H1 (cell line): Measurements from ENCODE around the gene ADRA2A. TPM values are rescaled to one million over a fixed set of nuclear protein-coding genes. Genes with fewer than 3 reads are reported as not detected.

Experiments used
- CTCF ChIA-PET: fragments of 300-600 bp; sonication (Branson Sonifier 250); formaldehyde crosslinking; loops from one replicate; lab custom pipeline; 2021; ENCODE audit not compliant: partially characterized antibody; lab: Charles Lee
- POLR2A ChIA-PET: fragments of 300-600 bp; sonication (Branson Sonifier 250); formaldehyde crosslinking; loops from one replicate; lab custom pipeline; 2021; ENCODE audit warnings: inconsistent platforms; ENCODE audit not compliant: partially characterized antibody; lab: Charles Lee
- DNase-seq, 2 experiments: peaks; one replicate each; pipeline versions ENCODE4 v3.0.0 to v3.0.0-alpha.2; 2010 to 2022; ENCODE audit warnings: low spot score in 2 of 2, low read depth in 1 of 2, mixed read lengths in 1 of 2
- FAIRE-seq: peaks from 2 replicates; lab custom pipeline; 2011; peaks lifted over from hg19 to GRCh38; lab: Jason Lieb, UNC
- H2AFZ ChIP-seq: 2 replicates; pipeline ENCODE4 v1.8.1; 2012; ENCODE audit warnings: low read length, inconsistent platforms
- H2AK5ac ChIP-seq: 2 replicates; pipeline ENCODE4 v1.6.1; 2013; ENCODE audit warnings: low read depth, low read length
- H2BK120ac ChIP-seq: replicated peaks from 2 replicates; pipeline ENCODE3; 2013; ENCODE audit warnings: low read depth, low read length, inconsistent platforms
- H2BK12ac ChIP-seq: 2 replicates; pipeline ENCODE4 v1.6.1; 2013; ENCODE audit warnings: low read depth, low read length
- H2BK15ac ChIP-seq: 2 replicates; pipeline ENCODE4 v1.6.1; 2013; ENCODE audit warnings: low read length
- H2BK20ac ChIP-seq: 2 replicates; pipeline ENCODE4 v1.6.1; 2013; ENCODE audit warnings: low read length
- H2BK5ac ChIP-seq: 2 replicates; pipeline ENCODE4 v1.6.1; 2013; ENCODE audit warnings: low read depth, low read length
- H3K14ac ChIP-seq: 2 replicates; pipeline ENCODE4 v1.6.1; 2013; ENCODE audit warnings: inconsistent platforms; ENCODE audit not compliant: insufficient read length
- H3K18ac ChIP-seq: 2 replicates; pipeline ENCODE4 v1.6.1; 2013; ENCODE audit warnings: low read length; ENCODE audit errors: extremely low read depth
- H3K23ac ChIP-seq: 2 replicates; pipeline ENCODE4 v1.6.1; 2013; ENCODE audit warnings: inconsistent platforms; ENCODE audit not compliant: insufficient read length
- H3K23me2 ChIP-seq: 2 replicates; pipeline ENCODE4 v1.6.1; 2013; ENCODE audit warnings: low read depth, low read length
- H3K27ac ChIP-seq: 2 replicates; pipeline ENCODE4 v1.6.1; 2011; ENCODE audit warnings: low read depth, low read length, inconsistent platforms
- H3K27me3 ChIP-seq, 4 experiments: replicated peaks in 1 of 4; 1 replicate in 1 of 4; 2 replicates in 3 of 4; pipeline versions ENCODE4 v1.6.1 to v1.8.1; 2011 to 2013; ENCODE audit warnings: low read length in 3 of 4, mild to moderate bottlenecking in 3 of 4, inconsistent platforms in 2 of 4, mixed read lengths in 2 of 4, moderate library complexity in 1 of 4; ENCODE audit not compliant: control insufficient read depth in 3 of 4, insufficient read depth in 3 of 4; ENCODE audit errors: extremely low read depth in 1 of 4
- H3K36me3 ChIP-seq, 4 experiments: 2 replicates each; pipeline versions ENCODE4 v1.6.1 to v1.8.1; 2011 to 2013; ENCODE audit warnings: mild to moderate bottlenecking in 4 of 4, low read length in 3 of 4, moderate library complexity in 2 of 4, control low read depth in 1 of 4, inconsistent platforms in 1 of 4; ENCODE audit not compliant: insufficient read depth in 4 of 4, control insufficient read depth in 2 of 4
- H3K4ac ChIP-seq: replicated peaks from 2 replicates; pipeline ENCODE3; 2013; ENCODE audit warnings: low read length, low read depth, mixed read lengths, inconsistent platforms; ENCODE audit not compliant: insufficient read length
- H3K4me1 ChIP-seq, 4 experiments: replicated peaks in 1 of 4; 1 replicate in 1 of 4; 2 replicates in 3 of 4; pipeline versions ENCODE4 v1.6.1 to v1.8.1; 2011 to 2013; ENCODE audit warnings: low read length in 3 of 4, inconsistent platforms in 2 of 4, mixed read lengths in 1 of 4; ENCODE audit not compliant: insufficient read depth in 4 of 4, control insufficient read depth in 3 of 4
- H3K4me2 ChIP-seq, 2 experiments: 2 replicates each; pipeline versions ENCODE4 v1.6.1 to v1.8.1; 2011 to 2013; ENCODE audit warnings: low read depth in 2 of 2, low read length in 2 of 2, control low read depth in 1 of 2, inconsistent platforms in 1 of 2, mild to moderate bottlenecking in 1 of 2; ENCODE audit not compliant: insufficient read depth in 1 of 2
- H3K4me3 ChIP-seq, 4 experiments: fragments of 200-600, 300-600 bp in 1 of 4; sonication (generic), shearing (Covaris generic), sonication (Bioruptor Twin) in 1 of 4; 2 replicates each; pipeline versions ENCODE4 v1.5.1 to v1.8.1; 2011 to 2016; ENCODE audit warnings: low read length in 4 of 4, low read depth in 3 of 4, control low read depth in 2 of 4, inconsistent platforms in 2 of 4, mild to moderate bottlenecking in 2 of 4, mixed read lengths in 1 of 4, moderate library complexity in 1 of 4; ENCODE audit not compliant: insufficient read depth in 2 of 4; ENCODE audit errors: extremely low read depth in 1 of 4
- H3K56ac ChIP-seq: replicated peaks from 2 replicates; pipeline ENCODE3; 2013; ENCODE audit warnings: low read depth, mild to moderate bottlenecking, mixed read lengths, low read length, inconsistent platforms; ENCODE audit not compliant: insufficient read length
- H3K79me1 ChIP-seq: 2 replicates; pipeline ENCODE4 v1.6.1; 2013; ENCODE audit warnings: low read depth, low read length, control low read depth
- H3K79me2 ChIP-seq, 2 experiments: 2 replicates each; pipeline versions ENCODE4 v1.6.1 to v1.8.1; 2012 to 2013; ENCODE audit warnings: low read length in 2 of 2, mild to moderate bottlenecking in 2 of 2, inconsistent platforms in 1 of 2; ENCODE audit not compliant: insufficient read depth in 2 of 2, control insufficient read depth in 1 of 2
- H3K9ac ChIP-seq, 4 experiments: replicated peaks in 1 of 4; 1 replicate in 1 of 4; 2 replicates in 3 of 4; pipeline versions ENCODE4 v1.6.1 to v1.8.1; 2011 to 2013; ENCODE audit warnings: low read depth in 3 of 4, low read length in 3 of 4, control low read depth in 2 of 4, mild to moderate bottlenecking in 2 of 4, moderate library complexity in 2 of 4, inconsistent platforms in 1 of 4; ENCODE audit errors: extremely low read depth in 1 of 4
- H3K9me3 ChIP-seq, 2 experiments: 2 replicates each; pipeline versions ENCODE4 v1.6.1 to v1.8.1; 2012 to 2013; ENCODE audit warnings: mild to moderate bottlenecking in 2 of 2, moderate library complexity in 2 of 2, control low read depth in 1 of 2, inconsistent platforms in 1 of 2, low read depth in 1 of 2, low read length in 1 of 2, mixed read lengths in 1 of 2; ENCODE audit not compliant: insufficient read depth in 2 of 2
- H4K20me1 ChIP-seq, 2 experiments: replicated peaks in 1 of 2; 2 replicates each; pipeline versions ENCODE3 to v1.8.1; 2011 to 2013; ENCODE audit warnings: inconsistent platforms in 2 of 2, low read length in 2 of 2, mild to moderate bottlenecking in 1 of 2; ENCODE audit not compliant: insufficient read depth in 2 of 2, control insufficient read depth in 1 of 2
- H4K5ac ChIP-seq: 2 replicates; pipeline ENCODE4 v1.6.1; 2013; ENCODE audit warnings: low read length, low read depth, mixed read lengths, inconsistent platforms; ENCODE audit not compliant: insufficient read length
- H4K8ac ChIP-seq: 2 replicates; pipeline ENCODE4 v1.8.0; 2013; ENCODE audit warnings: mild to moderate bottlenecking, moderate library complexity, low read length, inconsistent platforms; ENCODE audit not compliant: insufficient read depth; ENCODE audit errors: extremely low read depth
- H4K91ac ChIP-seq: replicated peaks from 2 replicates; pipeline ENCODE3; 2013; ENCODE audit warnings: low read length, mixed read lengths, inconsistent platforms; ENCODE audit not compliant: insufficient read length
- CEBPB ChIP-seq: IDR thresholded peaks from 2 replicates; pipeline ENCODE4 v1.6.1; 2012; ENCODE audit warnings: low read depth, low read length
- NANOG ChIP-seq: IDR thresholded peaks from 2 replicates; pipeline ENCODE4 v1.6.1; 2011; ENCODE audit warnings: low read length, low read depth, mild to moderate bottlenecking, inconsistent platforms; ENCODE audit not compliant: insufficient read depth, poor library complexity, severe bottlenecking
- SAP30 ChIP-seq: fragments of 300-600 bp; sonication (generic); IDR thresholded peaks from 2 replicates; pipeline ENCODE4 v1.7.1; 2012; ENCODE audit warnings: low read length, moderate library complexity, mild to moderate bottlenecking, inconsistent platforms; ENCODE audit not compliant: insufficient read depth, insufficient replicate concordance
- TAF7 ChIP-seq: optimal IDR thresholded peaks from 2 replicates; pipeline ENCODE3; 2011; ENCODE audit warnings: low read depth, mild to moderate bottlenecking, inconsistent platforms, low read length, moderate library complexity, borderline replicate concordance
- WGBS, 2 experiments: shearing (Covaris generic) in 1 of 2; methylation state at CpG; one replicate each; pipeline versions ENCODE4 v1.1.6 to v1.1.7; 2013 to 2015; ENCODE audit warnings: low lambda C conversion rate in 2 of 2, mixed read lengths in 2 of 2, inconsistent platforms in 1 of 2, low coverage in 1 of 2, missing lambda C conversion rate in 1 of 2; ENCODE audit not compliant: insufficient replicate concordance in 2 of 2, insufficient coverage in 1 of 2, insufficient read length in 1 of 2; ENCODE audit errors: extremely low coverage in 1 of 2, missing lambda C conversion rate in 1 of 2; 5-methylcytosine and 5-hydroxymethylcytosine counted together
- polyA plus RNA-seq, 7 experiments: library from polyadenylated mRNA; depleted of rRNA in 3 of 7; stranded (reverse) in 5 of 7; unstranded in 2 of 7; fragments of >200 nt in 5 of 7; fragments of 200-250 nt in 2 of 7; gene quantifications; 1 replicate in 5 of 7; 2 replicates in 1 of 7; 4 replicates in 1 of 7; pipeline versions ENCODE4 v1.2.1 to v1.2.3, GENCODE V29; 2011 to 2013; ENCODE audit warnings: missing spikeins in 2 of 7, mixed read lengths in 2 of 7
- total RNA-seq: library from RNA; stranded (reverse); fragmentation: NEBNext Ultra II Directional; extraction: Animal tissue kit (Norgen Biotek cat#: 25700); gene quantifications from 2 replicates; pipeline ENCODE4 v1.2.1, GENCODE V29; 2021

Gene ADRA2A
- total and polyA plus RNA-seq, 2 of the 8 experiments (the other 6 are each of a cell fraction or from before 2014, with no cell fraction given): 5.9 to 6.2 TPM

GRCh38 chr10:111130471-111130870, 53.6 kb downstream of the ADRA2A start:
- ChIA-PET POLR2A (interaction anchor here (1.4 kb wide), 2 partner anchors 18 to 53 kb away, joined by 3 to 5 read pairs; no protein-coding TSS in a partner anchor), CTCF (interaction anchor here (0.6 to 4.0 kb wide), 6 partner anchors 13 to 77 kb away, joined by 3 to 15 read pairs (median 6); partner anchors contain the start of gene ADRA2A)
- Histone ChIP-seq H3K14ac (no peak overlapping the region), H3K4me3 (no peak overlapping the region), H3K27ac (no peak overlapping the region), H2BK5ac (peak overlapping the region; percentile 77; the same call in 1 of the 2 replicates), H3K36me3 (no peaks in the 10 kb centered on the region), H3K23me2 (no peaks in the 10 kb centered on the region), H3K27me3 (no peaks in the 10 kb centered on the region), H3K18ac (peak overlapping the region; percentile 29; the same call in 1 of the 2 replicates), H3K9ac (no peak overlapping the region), H2AK5ac (no peak overlapping the region), H4K20me1 (no peaks in the 10 kb centered on the region), H4K8ac (no peak overlapping the region), H3K56ac (no peak overlapping the region), H4K5ac (no peak overlapping the region), H2BK20ac (peak overlapping the region; percentile 15; the same call in 1 of the 2 replicates), H3K9me3 (no peaks in the 10 kb centered on the region), H3K4ac (no peak overlapping the region), H2BK120ac (peak overlapping the region; percentile 49), H3K79me2 (no peaks in the 10 kb centered on the region), H2AFZ (peak overlapping the region; percentile 55; the same call in 1 of the 2 replicates), H3K4me2 (no peak overlapping the region), H2BK15ac (no peak overlapping the region), H2BK12ac (peak overlapping the region; percentile 87; the same call in 1 of the 2 replicates), H3K4me1 (peaks cover 2 to 14% (median 8%) of the 10 kb centered on the region in 4 experiments; a peak in 6 of 7 replicates), H3K23ac (no peak overlapping the region), H4K91ac (no peak overlapping the region), H3K79me1 (no peaks in the 10 kb centered on the region)
- TF ChIP-seq CEBPB (no peak), TAF7 (no peak), NANOG (no peak), SAP30 (no peak)
- DNase-seq (no peak), FAIRE-seq (no peak)
- 68% methylated on average over 5 of the region's 5 CpGs; no CpG with 5 or more reads in 1 of the 2 experiments for WGBS, 2 experiments
